GM19240 (cell line): ENCODE results near the gene CLRN3.
A peak's percentile ranks its signal among the peaks of the same experiment; 100 is the strongest.

Experiments
- DNase-seq: peaks from one replicate; pipeline ENCODE4 v3.0.0; 2011; ENCODE audit warnings: low spot score; ENCODE audit not compliant: insufficient read length

The CLRN3 gene

DNA sequence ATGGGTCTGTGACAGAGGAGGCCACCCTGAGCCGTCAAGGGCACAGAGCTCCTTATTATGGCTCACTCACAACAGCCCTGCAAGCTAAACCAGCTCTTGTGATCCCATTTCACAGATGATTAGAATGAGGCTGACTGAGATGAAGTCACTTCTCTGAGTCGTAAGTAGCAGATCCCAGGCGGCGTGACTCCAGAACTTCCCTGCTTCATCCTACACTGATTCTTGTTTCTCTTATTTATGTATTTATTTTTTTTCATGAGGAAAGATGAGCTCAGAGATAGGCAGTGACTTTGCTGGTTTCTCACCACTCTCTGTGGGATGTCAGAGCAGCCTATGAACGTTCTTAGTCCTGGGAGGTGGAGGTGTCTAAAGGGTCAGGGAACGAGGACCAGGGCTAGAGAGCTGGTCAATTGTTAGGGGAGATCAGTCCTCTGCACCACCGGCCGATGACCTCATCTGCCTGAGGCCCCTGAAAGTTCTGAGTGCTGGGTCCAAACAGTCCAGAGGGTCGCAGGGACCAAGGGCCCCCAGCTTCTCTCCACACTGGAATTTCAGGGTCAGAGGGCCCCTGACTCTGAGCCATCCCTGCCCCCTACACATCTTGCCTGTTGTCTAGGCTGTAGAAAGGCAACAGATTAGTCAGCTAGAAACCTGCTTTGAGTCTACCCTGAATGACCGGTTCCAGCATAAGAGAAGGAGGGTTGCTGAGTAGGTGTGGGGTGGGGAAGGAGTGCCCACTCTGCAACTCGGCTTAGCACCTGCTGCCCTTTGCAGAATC lies 17.9 kb downstream of the CLRN3 start:
- DNase-seq = no peak

DNA sequence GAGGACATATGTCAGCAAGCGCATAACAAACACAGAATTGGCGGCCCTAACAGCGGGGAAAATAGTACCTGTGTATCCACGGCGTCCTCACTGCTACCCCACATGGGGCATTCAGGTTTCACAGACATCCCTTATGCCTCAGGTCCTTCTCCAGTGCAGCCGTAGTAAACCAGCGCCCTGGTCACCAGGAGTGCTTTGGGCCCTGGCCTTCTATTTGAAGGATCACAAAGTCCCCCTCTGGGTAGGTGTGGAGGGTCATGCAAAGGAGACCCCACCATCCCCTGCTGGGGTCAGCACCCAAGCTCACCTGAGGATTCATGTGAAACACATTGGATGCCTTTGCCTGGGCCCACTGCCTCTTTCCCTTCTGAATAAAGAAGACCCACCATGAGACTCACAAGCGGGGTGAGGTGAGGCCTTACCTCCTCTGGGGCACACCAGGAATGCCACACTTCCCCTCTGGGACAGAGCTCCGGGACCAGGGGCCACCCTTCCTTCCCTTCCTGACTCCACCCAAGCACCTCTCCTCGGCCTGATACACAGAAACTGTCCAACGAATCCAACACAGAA lies 18.8 kb downstream of the CLRN3 start:
- no peak for DNase-seq

DNA sequence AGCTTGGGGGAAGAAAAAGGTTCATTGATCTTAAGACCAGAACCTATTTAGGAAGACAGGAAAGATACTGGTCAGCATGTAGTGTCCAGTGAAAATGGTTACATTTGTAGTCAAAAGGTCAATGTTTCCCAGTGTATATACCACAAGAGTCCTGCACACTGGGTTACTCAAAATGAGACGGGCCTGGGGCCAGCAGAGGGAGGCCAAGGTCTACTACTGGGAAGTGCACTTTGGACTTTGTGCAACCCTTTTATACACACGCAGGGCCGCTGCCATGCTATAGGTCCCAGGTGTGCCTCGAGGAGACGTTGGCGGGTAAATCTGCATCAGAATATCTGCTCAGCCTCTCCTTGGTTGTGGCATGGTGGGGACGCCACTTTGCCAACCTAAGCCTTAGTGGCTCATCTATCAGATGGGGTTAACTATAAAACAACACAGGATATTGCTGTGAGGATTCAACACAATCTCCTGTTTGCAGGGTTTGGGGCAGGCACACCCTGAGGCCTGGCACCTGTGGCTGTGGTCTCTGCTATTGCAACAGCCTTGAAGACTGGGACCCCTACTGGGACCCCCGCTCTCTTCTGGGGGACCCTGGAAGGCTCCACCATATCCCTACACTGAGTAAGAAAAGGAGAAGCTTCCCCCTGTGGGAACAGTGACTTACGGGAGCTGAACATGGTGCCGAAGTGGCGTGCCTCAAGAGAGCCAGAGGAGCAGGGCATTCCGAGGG lies 19.7 kb downstream of the CLRN3 start:
- DNase-seq = no peak

DNA sequence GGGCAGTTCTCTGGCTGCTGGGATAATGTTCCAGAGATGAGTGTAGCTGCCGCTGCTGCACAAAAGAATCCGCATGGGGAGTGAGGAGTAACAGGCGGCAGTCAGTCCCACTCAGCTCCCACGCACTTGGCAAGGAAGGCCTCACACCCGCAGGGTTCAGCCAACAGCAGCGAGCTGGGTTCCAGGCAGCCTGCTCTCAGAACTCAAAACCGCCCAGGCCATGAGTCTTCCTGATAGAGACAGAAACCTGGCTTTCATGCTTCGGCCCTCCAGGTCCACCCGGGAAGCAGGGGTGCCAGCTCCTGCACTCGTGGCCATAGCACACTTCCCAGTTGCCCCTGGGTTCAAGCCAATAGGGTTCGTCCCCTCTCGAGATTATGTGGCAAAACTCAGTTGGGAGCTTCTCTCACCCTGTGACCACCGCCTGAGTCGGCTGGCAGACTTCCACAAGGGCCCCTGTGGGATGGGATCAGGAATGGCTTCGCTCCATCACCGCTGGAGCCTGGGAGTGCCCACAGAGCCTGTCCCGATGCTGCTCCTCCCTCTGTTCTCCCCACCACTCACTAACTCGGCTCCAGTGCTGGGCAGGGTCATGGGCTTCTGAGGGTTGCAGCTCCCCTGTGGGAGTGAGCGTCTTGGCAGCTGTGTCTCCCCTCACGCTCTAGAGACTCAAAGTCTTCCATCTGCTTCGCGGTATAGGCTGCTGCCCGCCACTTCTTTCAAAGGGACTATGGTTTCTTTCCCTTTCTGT lies 20.6 kb downstream of the CLRN3 start:
- DNase-seq = no peak

DNA sequence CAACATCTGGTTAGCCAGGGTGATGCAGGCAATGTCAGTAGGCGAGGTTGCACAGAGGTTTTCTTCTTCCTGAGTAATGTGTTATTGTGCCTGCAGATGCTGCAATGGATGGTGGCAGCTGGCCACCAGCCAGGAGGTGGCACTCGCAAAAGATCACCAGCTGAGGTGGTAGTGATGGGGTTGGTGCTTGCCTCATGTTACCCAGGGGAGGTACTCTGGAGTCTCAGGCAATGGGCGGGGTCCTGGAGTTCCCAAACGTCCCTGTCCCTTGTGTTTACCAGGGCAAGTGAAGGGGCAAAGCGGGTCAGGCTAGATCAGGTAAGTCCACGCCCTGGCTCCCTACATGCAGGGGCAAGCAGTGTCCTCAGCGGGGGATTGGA lies 21.1 kb downstream of the CLRN3 start:
- no peak for DNase-seq

DNA sequence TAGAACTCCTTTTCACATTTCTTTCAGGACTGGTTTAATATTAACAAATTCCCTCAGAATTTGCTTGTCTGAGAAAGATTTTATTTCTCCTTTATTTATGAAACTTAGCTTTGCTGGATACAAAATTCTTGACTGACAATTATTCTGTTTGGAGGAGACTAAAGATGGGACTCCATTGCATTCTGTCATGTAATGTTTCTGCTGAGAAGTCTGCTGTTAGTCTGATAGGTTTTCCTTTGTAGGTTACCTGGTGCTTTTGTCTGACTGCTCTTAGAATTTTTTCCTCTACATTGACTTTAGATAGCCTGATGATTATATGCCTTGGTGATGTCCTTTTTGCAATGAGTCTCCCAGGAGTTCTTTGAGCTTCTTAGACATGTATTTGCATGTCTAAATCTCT lies 23.4 kb downstream of the CLRN3 start:
- no peak for DNase-seq

DNA sequence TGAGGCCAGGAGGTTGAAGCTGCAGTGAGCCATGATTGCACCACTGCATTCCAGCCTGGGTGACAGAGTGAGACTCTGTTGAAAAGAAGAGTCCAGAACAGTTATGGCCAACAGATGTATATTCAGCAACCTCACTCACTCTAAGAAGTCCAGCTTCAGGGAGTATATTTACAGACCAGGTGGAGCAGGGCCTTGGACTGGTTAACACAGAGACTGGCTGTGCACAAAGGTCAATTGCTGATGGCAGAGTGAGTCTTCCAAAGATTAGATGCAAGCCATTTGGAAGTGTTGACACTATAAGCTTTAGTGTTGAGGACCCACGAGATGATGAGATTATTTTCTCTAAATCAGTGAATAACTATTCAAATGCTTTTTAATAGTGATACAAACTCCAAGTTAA lies 24.9 kb downstream of the CLRN3 start:
- no peak for DNase-seq

DNA sequence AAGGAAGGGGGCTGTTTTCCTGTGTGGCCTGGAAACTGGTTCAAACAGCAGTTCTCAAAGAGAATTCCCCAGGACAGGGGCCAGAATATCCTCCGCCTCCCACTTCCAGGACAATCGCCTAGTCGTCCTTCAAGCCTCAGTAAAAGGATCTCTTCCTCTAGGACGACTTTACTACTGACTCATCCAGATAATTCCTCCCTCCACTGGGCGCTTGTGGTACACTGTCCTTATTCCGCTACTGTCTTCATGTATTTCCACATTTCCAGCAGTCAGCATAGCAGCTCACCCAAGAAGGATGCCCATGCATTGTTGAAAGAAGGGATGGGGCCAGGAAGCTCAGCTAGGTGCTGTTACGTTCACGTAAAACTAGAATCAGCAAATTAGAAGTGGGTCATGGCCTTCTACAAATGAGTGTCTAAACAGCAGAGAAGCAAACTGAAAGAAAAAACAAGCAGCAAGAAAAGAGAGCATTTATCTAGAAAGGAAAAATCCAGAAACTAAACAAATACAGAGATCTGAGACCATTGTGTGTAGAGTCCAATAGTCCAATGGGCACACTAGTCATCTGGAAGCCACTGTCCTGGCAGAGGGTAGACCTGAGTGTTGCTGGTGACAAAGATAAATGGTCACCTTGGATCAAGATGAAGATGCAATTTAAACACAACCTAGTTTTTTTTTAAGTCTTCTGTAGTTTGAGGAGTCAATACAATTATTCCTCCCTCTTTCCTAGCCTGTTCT lies 26.3 kb downstream of the CLRN3 start:
- no peak for DNase-seq

DNA sequence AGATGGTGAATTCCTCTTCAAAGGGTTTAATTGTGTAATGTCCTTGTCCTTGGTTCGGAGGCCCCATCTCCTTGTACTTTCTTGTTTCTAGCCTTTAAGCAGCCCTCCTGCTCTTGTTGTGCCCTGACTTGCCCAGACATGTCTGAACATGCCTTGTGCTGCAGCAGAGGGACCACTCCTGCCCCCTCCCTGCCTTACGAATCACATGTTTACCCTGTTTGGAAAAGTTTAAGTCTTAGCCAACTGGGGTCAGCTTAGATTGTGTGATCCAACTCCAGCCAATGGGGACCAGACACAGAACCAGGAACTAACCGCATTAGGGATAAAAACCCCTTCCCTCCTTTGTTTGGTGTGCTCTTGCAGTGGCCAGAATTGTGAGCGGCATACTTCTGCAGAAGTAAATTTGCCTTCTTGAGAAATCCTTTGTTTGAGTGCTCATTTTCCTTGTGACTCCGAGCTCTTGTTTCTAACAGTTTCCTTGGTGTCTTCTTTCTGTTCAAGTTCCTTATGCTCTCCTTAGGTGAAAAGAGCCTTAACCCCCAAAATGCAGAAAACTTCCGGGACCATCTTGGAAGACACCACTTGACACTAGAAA lies 29.4 kb downstream of the CLRN3 start:
- no peak for DNase-seq

DNA sequence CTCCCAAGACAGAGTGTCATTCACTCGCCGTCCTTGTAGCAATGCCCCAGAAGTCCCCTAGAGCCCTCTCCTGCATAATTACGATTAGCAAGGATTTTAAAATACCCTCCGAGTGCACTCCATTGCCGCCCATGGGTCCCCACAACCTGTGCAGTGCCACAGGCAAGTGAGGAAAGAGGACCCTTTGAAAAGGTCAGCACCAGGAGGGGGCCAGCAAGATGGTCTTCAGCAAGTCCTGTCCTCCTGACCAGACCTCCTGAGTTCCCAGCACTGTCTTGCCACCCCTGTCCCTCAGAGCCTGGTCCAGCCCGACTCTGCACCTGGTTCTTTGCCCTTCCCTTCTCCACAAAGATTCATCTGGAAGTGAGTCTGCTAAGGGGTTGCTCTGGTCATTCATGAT lies 32.1 kb downstream of the CLRN3 start:
- DNase-seq = no peak

DNA sequence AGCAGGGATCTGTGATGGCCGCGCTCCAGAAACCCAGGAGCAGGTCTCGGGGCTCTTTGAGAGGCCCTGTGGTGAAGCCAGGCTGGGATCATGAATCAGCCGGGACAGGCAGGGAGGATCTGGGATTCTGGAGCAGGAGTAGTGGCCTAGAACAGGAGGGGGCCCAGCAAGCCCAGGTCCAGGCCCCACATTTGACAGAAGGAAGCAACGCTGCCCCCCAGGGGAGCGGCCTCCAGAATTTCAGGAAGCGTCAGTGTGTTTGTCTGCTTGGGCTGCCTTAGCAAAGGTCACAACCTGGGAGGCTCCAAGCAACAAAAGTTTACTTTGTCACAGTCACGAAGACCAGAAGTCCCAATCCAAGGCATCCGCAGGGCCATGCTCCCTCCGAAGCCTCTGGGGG lies 36.8 kb downstream of the CLRN3 start:
- no peak for DNase-seq

DNA sequence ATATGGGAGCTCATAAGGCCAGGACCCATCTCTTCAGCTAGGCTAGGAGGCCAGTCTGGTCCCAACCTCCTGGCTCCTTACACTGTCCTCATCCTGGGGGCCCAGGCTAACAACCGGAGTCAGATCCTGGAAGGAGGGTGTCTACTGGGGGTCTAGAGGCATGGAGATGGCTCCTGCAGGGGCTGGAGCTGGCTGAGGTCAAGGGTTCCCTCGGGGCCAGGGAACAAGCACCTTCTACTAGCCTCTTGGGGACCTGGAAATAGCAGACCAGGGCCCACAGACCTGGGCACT lies 37.2 kb downstream of the CLRN3 start:
- no peak for DNase-seq

DNA sequence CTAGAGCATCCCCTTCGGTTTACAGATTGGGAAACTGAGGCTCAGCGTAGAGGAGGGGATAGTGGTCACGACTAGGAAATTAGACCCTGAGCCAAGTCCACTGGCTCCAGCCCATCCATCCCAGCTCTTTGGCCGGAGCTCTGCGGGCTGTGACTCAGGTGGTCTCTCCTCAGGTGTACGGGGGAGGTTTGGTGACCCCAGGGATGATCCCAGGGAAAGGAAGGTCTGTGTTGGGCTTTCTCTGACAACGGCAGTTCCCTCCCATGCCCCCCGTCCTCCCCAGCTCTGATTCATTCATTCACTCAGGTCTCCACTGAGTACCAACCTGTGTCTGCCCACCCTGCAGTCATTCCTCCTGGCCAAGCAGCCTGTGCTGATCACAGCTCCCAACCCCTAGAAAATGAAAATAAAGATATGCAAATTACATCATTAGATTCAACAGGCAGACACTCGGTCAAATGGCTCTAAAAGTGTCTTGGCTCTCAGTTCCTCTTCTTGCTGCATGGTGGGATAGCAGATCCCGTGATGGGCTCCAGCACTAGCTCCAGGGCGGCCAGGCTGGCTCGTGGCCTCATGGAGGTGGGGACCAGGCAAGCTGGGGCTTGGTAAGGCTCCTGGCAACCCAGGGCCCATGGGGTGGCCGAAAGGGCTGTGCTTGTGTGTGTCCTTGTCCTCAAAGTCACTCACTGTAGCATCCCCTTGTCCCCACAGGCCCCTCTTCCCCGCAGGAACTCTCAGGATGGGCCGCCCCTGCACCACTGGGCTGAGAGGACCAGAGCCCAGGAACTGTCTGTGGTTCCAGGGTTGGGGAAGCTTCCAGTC lies 37.8 kb downstream of the CLRN3 start:
- peak; percentile 9 for DNase-seq

DNA sequence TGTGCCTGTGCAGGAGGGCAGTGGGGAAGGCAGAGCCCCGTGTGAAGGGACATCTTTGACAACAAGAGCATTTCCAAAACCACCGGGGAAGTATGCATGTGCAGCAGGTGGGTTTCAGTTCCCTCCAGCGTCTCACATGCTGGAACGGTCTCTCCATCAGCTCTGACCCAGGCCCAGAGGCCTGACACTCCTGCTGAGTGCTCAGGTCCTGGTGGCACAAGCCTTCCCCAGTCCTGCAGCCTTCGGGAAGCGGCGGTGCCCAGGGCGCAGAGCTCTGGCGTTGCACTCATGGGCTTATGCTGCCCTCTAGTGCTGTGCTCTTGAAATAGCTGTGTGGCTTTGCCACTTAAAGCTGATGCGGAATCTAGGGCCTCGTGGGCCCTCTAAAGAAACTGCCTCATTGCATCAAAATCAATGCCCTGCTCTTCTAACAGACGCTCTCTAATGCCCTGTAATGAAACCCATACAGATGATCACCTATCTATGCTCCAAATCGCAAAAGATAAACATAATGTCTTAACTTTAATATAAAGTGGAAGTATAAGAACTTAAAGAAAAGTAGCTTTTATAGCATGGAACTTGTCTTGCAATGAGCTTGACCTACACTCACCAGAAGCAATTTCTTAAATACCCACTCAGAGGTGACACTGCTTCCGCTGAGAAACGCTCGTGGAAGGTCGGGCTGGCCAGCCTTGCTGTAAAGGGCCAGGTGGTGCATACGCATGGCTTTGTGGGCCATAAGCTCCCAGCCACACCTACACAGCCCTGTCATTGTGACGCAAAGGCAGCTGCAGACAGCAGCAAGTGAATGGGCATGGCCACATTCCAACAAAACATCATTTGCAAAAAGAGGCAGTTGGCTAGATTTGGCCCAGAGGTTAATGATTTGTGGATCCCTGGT lies 38.6 kb downstream of the CLRN3 start:
- peak; percentile 59 for DNase-seq

DNA sequence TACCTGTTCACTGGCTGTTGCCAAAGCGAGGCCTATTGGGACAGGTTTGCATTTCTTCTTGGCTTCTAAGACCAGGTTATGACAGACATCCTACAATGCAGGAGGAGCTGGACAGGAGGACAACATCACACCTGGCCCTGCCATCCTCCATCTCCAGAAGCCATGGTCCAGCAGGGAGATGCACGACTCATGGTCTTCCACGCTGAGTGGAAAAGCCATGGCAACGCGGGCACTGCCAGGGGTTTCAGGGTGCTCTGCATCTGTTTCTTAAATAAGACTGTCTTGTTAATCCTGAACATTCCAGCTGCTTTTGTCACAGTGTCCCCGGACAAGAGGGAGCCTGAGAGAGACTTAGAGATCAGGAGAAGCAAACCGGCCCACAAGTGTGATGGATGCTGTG lies 40.3 kb downstream of the CLRN3 start:
- DNase-seq = no peak

DNA sequence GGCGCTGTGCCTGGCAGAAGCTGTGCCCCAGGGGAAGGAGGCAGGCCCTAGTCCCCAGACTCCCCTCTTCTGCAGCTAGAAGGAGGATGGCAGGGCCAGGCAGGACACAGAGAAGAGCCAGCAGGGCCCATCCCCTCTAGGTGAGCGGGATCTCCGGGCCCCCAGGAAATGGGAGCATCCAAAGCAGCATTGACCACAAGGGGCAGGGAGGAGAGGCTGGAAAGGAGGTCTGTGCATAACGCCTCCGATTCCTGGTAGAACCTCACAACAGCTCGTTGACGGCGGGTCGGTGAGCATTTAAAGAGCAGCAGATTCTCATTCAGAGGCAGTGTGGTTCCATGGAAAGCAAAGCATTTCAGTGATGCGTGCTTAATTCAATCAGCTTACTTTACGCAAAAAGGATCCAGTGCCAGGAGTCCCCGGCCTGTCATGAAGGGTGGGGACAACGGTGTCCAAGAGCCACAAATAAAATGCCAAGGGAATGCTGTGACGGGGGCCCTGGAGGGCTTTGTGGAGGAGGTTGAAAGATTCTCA lies 41.0 kb downstream of the CLRN3 start:
- no peak for DNase-seq

DNA sequence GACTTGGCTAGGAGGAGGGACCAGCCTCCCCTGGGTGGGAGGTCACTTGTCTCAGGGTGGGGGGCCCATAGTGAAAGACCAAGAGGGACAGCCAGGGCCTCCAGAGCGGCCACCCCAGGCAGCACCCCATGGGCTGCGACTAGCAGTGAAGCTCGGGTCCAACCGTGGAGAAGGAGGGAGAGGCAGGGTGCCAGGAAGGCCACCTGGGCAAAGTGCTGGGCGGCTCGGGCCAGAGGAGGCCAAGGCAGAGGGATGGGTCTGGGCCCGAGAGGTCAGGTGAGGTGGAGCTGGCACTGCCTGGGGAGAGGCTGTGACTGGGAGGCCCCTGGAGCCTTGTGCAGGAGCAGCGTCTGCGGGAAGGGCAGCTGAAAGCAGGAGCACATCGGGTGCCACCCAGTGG lies 41.8 kb downstream of the CLRN3 start:
- DNase-seq = no peak

DNA sequence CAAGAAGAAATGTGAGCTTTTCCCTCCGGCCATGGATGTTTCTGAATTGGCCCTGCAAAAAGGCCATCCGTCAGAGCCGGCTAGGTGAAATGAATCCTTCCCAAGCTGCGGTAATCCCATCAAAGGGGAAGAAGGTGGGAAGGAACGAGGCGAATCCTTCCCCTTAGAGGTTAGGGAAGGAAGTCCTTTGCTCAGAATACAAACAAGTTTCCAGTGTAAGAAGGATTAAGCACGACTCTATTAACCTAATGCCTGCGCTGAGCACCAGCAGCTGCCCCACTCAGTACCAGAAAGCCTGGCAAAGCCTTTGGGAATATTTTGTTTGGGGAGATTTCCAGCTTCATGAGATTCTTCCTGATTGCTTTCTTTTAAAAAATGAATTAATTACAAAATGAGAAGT lies 42.8 kb downstream of the CLRN3 start:
- DNase-seq = no peak

DNA sequence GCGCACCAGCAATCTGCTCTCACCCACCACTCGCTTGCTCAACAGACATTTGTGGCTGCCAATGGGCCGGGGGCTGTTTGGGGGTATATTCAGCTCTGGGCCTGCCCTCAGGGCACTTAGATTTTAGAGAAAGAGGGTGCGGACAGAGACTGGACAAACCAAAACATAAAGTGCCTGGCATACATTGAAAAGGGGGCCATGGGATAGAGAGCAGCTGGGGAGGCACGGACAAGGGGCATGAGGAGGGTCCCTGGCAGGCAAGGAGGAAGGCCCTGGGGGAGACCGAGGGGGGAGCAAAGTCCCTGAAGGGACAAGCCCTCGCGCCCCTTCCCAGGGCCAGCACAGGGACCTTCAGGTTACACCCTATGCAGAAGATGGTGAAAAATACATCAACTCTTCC lies 43.5 kb downstream of the CLRN3 start:
- DNase-seq = no peak
